GM21529 (cell line): ENCODE measurements around the gene FLT4.

ENCODE experiments used
- ATAC-seq: cut with Tn5 transposase; IDR thresholded peaks from one replicate; pipeline ENCODE4 v1.9.1; 2021; ENCODE audit not compliant: unreplicated experiment

Gene FLT4

GRCh38 chr5:180609386-180609785, 40.0 kb downstream of the FLT4 start:
- no peak for ATAC-seq

- ATAC-seq = no peak
Observed at GRCh38 chr5:180608572-180609310, 40.7 kb downstream of the FLT4 start.

GRCh38 chr5:180607861-180608571, 41.4 kb downstream of the FLT4 start:
- no peak for ATAC-seq

- ATAC-seq = no peak
Observed at GRCh38 chr5:180606215-180606785, 43.1 kb downstream of the FLT4 start.

GRCh38 chr5:180605554-180606214, 43.7 kb downstream of the FLT4 start:
- no peak for ATAC-seq

- ATAC-seq = no peak
Observed at GRCh38 chr5:180604271-180604670, 45.1 kb downstream of the FLT4 start.

- no peak for ATAC-seq
Observed at GRCh38 chr5:180603076-180603594, 46.3 kb downstream of the FLT4 start.

- no peak for ATAC-seq
Observed at GRCh38 chr5:180602481-180603075, 46.8 kb downstream of the FLT4 start.

GRCh38 chr5:180601591-180602480, 47.6 kb downstream of the FLT4 start:
- ATAC-seq = no peak

- ATAC-seq = no peak
Observed at GRCh38 chr5:180600554-180601041, 48.8 kb downstream of the FLT4 start.

GRCh38 chr5:180599981-180600553, 49.3 kb downstream of the FLT4 start:
- no peak for ATAC-seq

- no peak for ATAC-seq
Observed at GRCh38 chr5:180599590-180599914, 49.8 kb downstream of the FLT4 start.

- ATAC-seq = no peak
Observed at GRCh38 chr5:180598797-180599589, 50.4 kb downstream of the FLT4 start.

- ATAC-seq = no peak
Observed at GRCh38 chr5:180598316-180598701, 51.1 kb downstream of the FLT4 start.

GRCh38 chr5:180596668-180597231, 52.6 kb downstream of the FLT4 start:
- ATAC-seq = no peak

GRCh38 chr5:180596115-180596667, 53.2 kb downstream of the FLT4 start:
- no peak for ATAC-seq

- no peak for ATAC-seq
Observed at GRCh38 chr5:180595381-180596114, 53.9 kb downstream of the FLT4 start.

GRCh38 chr5:180595046-180595379, 54.4 kb downstream of the FLT4 start:
- no peak for ATAC-seq
